ENCODE results near the gene USP15.

- TF ChIP-seq EZH2 (IDR thresholded peaks at IDR 0.05; ENCODE audit: insufficient read depth, poor library complexity, severe bottlenecking) (no peak), EZH2phosphoT487 (IDR thresholded peaks at IDR 0.05; ENCODE audit: insufficient read depth, low read depth) (no peak)
Measured at GRCh38 chr12:62306569-62307530, 46.6 kb downstream of the USP15 start.
